Lower lobe of right lung (tissue), 2 donors: ENCODE data around the gene GNPTG. TPM values are rescaled to one million over a fixed set of nuclear protein-coding genes. Genes with fewer than 3 reads are reported as not detected.

Experiments
- ATAC-seq, 2 donors: fragments of 200-7000 bp; cut with Tn5 transposase; one replicate each; pipeline ENCODE4 v1.9.1; 2020 to 2022; ENCODE audit warnings: mild to moderate bottlenecking in 2 of 2, moderate library complexity in 2 of 2
- DNase-seq: peaks from one replicate; pipeline ENCODE4 v3.0.0-alpha.2; 2020
- H3K27ac ChIP-seq: fragments of 200-600 bp; one replicate; pipeline ENCODE4 v1.8.0; 2022
- H3K27me3 ChIP-seq: fragments of 200-600 bp; one replicate; pipeline ENCODE4 v1.8.0; 2022; ENCODE audit warnings: low read depth
- H3K36me3 ChIP-seq: fragments of 200-600 bp; one replicate; pipeline ENCODE4 v1.8.0; 2022; ENCODE audit warnings: mild to moderate bottlenecking
- H3K4me1 ChIP-seq: fragments of 200-600 bp; one replicate; pipeline ENCODE4 v1.8.0; 2022
- H3K4me3 ChIP-seq: fragments of 200-600 bp; one replicate; pipeline ENCODE4 v1.8.0; 2022; ENCODE audit warnings: mild to moderate bottlenecking
- H3K9me3 ChIP-seq: fragments of 200-600 bp; one replicate; pipeline ENCODE4 v1.8.0; 2022
- intact Hi-C: fragments of 100-400 bp; cut with DNase I; formaldehyde crosslinking; loops from one replicate; pipeline ENCODE4 v1.11.0; 2022
- total RNA-seq: library from RNA; stranded (reverse); fragmentation: NEBNext Ultra II Directional; extraction: Animal tissue kit (Norgen Biotek cat#: 25700); gene quantifications from one replicate; pipeline ENCODE4 v1.2.1, GENCODE V29; 2021
- TF ChIP-seq, protein P1 (sequence below): fragments of 200-600 bp; IDR thresholded peaks from one replicate; pipeline ENCODE4 v1.8.0; 2022; ENCODE audit warnings: antibody characterized with exemption, mild to moderate bottlenecking
- donor health status: DM: no; HTN: yes; CAD: no; lungs with severe emphysema.

GNPTG gene
- total RNA-seq, 1 donor from 2014 or later = 89.5 TPM

- H3K9me3 ChIP-seq = no peaks in the 10 kb centered on the region
- H3K27ac ChIP-seq = no peak overlapping the region
- H3K4me3 ChIP-seq = no peak overlapping the region
- DNase-seq (no peak), ATAC-seq (no peak)
- H3K4me1 ChIP-seq = no peaks in the 10 kb centered on the region
- peaks cover 88% of the 10 kb centered on the region for H3K36me3 ChIP-seq
- intact Hi-C loops = no loop called here
- no peaks in the 10 kb centered on the region for H3K27me3 ChIP-seq
- TF ChIP-seq, protein P1, sequence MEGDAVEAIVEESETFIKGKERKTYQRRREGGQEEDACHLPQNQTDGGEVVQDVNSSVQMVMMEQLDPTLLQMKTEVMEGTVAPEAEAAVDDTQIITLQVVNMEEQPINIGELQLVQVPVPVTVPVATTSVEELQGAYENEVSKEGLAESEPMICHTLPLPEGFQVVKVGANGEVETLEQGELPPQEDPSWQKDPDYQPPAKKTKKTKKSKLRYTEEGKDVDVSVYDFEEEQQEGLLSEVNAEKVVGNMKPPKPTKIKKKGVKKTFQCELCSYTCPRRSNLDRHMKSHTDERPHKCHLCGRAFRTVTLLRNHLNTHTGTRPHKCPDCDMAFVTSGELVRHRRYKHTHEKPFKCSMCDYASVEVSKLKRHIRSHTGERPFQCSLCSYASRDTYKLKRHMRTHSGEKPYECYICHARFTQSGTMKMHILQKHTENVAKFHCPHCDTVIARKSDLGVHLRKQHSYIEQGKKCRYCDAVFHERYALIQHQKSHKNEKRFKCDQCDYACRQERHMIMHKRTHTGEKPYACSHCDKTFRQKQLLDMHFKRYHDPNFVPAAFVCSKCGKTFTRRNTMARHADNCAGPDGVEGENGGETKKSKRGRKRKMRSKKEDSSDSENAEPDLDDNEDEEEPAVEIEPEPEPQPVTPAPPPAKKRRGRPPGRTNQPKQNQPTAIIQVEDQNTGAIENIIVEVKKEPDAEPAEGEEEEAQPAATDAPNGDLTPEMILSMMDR = no peak
These were observed 50.0 kb downstream of the GNPTG start for GRCh38 chr16:1401758-1402154.

- ATAC-seq (no peak), DNase-seq (no peak)
- Histone ChIP-seq H3K9me3 (no peaks in the 10 kb centered on the region), H3K4me1 (peaks cover 7% of the 10 kb centered on the region), H3K27ac (no peak overlapping the region), H3K4me3 (no peak overlapping the region), H3K27me3 (no peaks in the 10 kb centered on the region), H3K36me3 (peaks cover 85% of the 10 kb centered on the region)
- TF ChIP-seq, protein P1 = no peak
- intact Hi-C loops = no loop called here
These were observed 51.3 kb downstream of the GNPTG start for GRCh38 chr16:1403036-1403435.

DNA sequence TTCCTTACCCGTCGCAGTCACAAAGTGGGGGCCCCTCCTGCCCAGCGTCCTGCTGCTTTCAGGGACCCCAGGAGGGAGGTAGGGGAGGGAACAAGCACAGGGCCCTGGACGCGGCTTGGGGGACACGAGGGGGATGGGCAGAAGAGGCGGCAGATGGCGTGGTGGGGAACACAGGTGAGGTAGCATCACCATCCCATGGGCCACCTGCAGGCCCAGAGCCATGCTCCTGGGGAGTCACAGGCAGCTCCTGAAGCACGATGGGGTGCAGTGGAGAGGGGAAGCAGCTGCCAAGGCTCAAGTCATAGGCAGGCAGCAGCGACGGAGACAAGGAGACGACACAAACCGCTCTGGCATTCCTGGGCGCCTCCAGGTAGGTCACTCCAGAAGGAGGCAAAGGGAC is 52.0 kb downstream of the GNPTG start:
- ATAC-seq = no peak
- intact Hi-C loops = no loop called here

GRCh38 chr16:1407753-1408152 is 56.0 kb downstream of the GNPTG start:
- no peak overlapping the region for H3K27ac ChIP-seq
- peak; percentile 6 to 8 for ATAC-seq

More for the DNA sequence above, 52.0 kb downstream of the GNPTG start:
- no peak overlapping the region for H3K27ac ChIP-seq
- no peak overlapping the region for H3K4me3 ChIP-seq
- no peak for DNase-seq
- H3K9me3 ChIP-seq = no peaks in the 10 kb centered on the region
- no peaks in the 10 kb centered on the region for H3K27me3 ChIP-seq
- H3K36me3 ChIP-seq = peaks cover 78% of the 10 kb centered on the region
- TF ChIP-seq, protein P1 = no peak
- H3K4me1 ChIP-seq = peaks cover 14% of the 10 kb centered on the region

DNA sequence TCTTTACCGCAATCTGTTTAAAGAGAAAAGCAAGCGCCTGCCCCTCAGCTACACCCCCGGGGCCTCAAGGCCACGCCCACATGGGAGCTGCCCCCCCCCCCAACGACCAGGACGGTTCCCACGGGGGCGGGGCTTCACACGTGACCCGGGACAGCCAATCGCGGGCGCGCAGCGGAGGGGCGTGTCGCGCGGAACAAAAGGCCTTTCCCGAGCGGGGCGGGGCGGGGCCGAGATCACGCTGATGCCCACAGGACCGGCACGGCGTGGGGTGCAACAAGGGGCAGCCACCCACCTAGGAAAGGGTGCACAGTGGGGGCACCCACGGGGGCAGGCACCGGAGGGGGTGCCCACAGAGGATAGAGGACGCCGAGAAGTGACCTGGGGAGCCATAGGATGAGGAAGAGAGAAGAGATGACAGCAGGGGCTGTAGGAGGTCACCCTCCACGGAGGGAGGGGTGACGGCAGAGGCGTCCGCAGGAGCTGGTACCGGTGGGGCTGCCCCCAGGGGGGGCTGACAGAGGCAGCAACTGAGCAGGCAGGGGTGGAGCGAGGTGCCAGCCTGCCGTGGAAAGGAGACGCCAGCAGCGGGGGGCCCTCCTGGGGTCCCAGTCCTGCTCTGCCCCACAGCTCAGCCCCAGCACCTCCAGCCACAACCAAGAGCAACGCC is 56.6 kb downstream of the GNPTG start:
- TF ChIP-seq, protein P1 = no peak
- DNase-seq (peak; percentile 94), ATAC-seq (peak; percentile 97)
- peaks cover 69% of the 10 kb centered on the region for H3K36me3 ChIP-seq
- H3K4me3 ChIP-seq = peak overlapping the region; percentile 55
- peak overlapping the region; percentile 49 for H3K27ac ChIP-seq
- H3K9me3 ChIP-seq = no peaks in the 10 kb centered on the region
- H3K4me1 ChIP-seq = peaks cover 26% of the 10 kb centered on the region
- no peaks in the 10 kb centered on the region for H3K27me3 ChIP-seq
- intact Hi-C loops = no loop called here

More at GRCh38 chr16:1407753-1408152, 56.0 kb downstream of the GNPTG start:
- TF ChIP-seq, protein P1 = no peak
- no peak for DNase-seq
- H3K36me3 ChIP-seq = peaks cover 70% of the 10 kb centered on the region
- no peaks in the 10 kb centered on the region for H3K9me3 ChIP-seq
- no peaks in the 10 kb centered on the region for H3K27me3 ChIP-seq
- peaks cover 20% of the 10 kb centered on the region for H3K4me1 ChIP-seq
- peak overlapping the region; percentile 55 for H3K4me3 ChIP-seq
- intact Hi-C loops = no loop called here
